Measurements from ENCODE around the gene DIAPH2.

The DIAPH2 gene

GRCh38 chrX:97057349-97057909 lies 372.8 kb downstream of the DIAPH2 start:
- DNase-seq (ENCODE audit: low read depth in 2 of 2), result no peak

- DNase-seq (ENCODE audit: low read depth in 2 of 2), result no peak
These were observed 375.4 kb downstream of the DIAPH2 start for GRCh38 chrX:97060020-97060419.

- no peak for DNase-seq (ENCODE audit: low read depth in 2 of 2)
These were observed 380.4 kb downstream of the DIAPH2 start for GRCh38 chrX:97065066-97065465.

- DNase-seq (ENCODE audit: low read depth in 2 of 2), result no peak
These were observed 381.3 kb downstream of the DIAPH2 start for GRCh38 chrX:97065973-97066372.

- no peak for DNase-seq (ENCODE audit: low read depth in 2 of 2)
These were observed 381.7 kb downstream of the DIAPH2 start for GRCh38 chrX:97066381-97066780.

- no peak for DNase-seq (ENCODE audit: low read depth in 2 of 2)
These were observed 385.7 kb downstream of the DIAPH2 start for GRCh38 chrX:97070346-97070745.

GRCh38 chrX:97074400-97074799 lies 389.8 kb downstream of the DIAPH2 start:
- DNase-seq (ENCODE audit: low read depth in 2 of 2), result no peak

GRCh38 chrX:97089116-97089515 lies 404.5 kb downstream of the DIAPH2 start:
- DNase-seq (ENCODE audit: low read depth in 2 of 2), result no peak

- DNase-seq (ENCODE audit: low read depth in 2 of 2), result no peak
These were observed 411.7 kb downstream of the DIAPH2 start for GRCh38 chrX:97096385-97096784.

GRCh38 chrX:97102938-97103337 lies 418.3 kb downstream of the DIAPH2 start:
- no peak for DNase-seq (ENCODE audit: low read depth in 2 of 2)

- no peak for DNase-seq (ENCODE audit: low read depth in 2 of 2)
These were observed 425.1 kb downstream of the DIAPH2 start for GRCh38 chrX:97109730-97110129.

- no peak for DNase-seq (ENCODE audit: low read depth in 2 of 2)
These were observed 432.9 kb downstream of the DIAPH2 start for GRCh38 chrX:97117572-97117971.

- DNase-seq (ENCODE audit: low read depth in 2 of 2), result no peak
These were observed 434.9 kb downstream of the DIAPH2 start for GRCh38 chrX:97119474-97120109.

- DNase-seq (ENCODE audit: low read depth in 2 of 2), result no peak
These were observed 438.4 kb downstream of the DIAPH2 start for GRCh38 chrX:97123001-97123400.

GRCh38 chrX:97126020-97126419 lies 441.4 kb downstream of the DIAPH2 start:
- DNase-seq (ENCODE audit: low read depth in 2 of 2), result no peak

- no peak for DNase-seq (ENCODE audit: low read depth in 2 of 2)
These were observed 448.2 kb downstream of the DIAPH2 start for GRCh38 chrX:97132664-97133415.

GRCh38 chrX:97145934-97146333 lies 461.3 kb downstream of the DIAPH2 start:
- DNase-seq (ENCODE audit: low read depth in 2 of 2), result no peak

- no peak for DNase-seq (ENCODE audit: low read depth in 2 of 2)
These were observed 471.2 kb downstream of the DIAPH2 start for GRCh38 chrX:97155816-97156215.

- no peak for DNase-seq (ENCODE audit: low read depth in 2 of 2)
These were observed 473.6 kb downstream of the DIAPH2 start for GRCh38 chrX:97158269-97158668.

GRCh38 chrX:97159916-97160800 lies 475.5 kb downstream of the DIAPH2 start:
- no peak for DNase-seq (ENCODE audit: low read depth in 2 of 2)

GRCh38 chrX:97167333-97167732 lies 482.7 kb downstream of the DIAPH2 start:
- no peak for DNase-seq (ENCODE audit: low read depth in 2 of 2)

- no peak for DNase-seq (ENCODE audit: low read depth in 2 of 2)
These were observed 484.0 kb downstream of the DIAPH2 start for GRCh38 chrX:97168646-97169045.

Data from activated CD8-positive, alpha-beta memory T cell treated with anti-CD3 and anti-CD28 coated beads for 4 hours (primary cell).